ENCODE measurements around the gene ADORA2A. TPM values are rescaled to one million over a fixed set of nuclear protein-coding genes. Genes with fewer than 3 reads are reported as not detected.

The ADORA2A gene
- total and polyA plus RNA-seq, 2 of the 13 experiments (the other 11 are each of a cell fraction or from before 2014, with no cell fraction given) = 3.3 to 5.0 TPM

- TF ChIP-seq ZNF318 (CRISPR knock-in tag; IDR thresholded peaks at IDR 0.05) (no peak), MED13 (CRISPR knock-in tag; IDR thresholded peaks at IDR 0.05) (no peak), ZNF614 (CRISPR knock-in tag; IDR thresholded peaks at IDR 0.05; ENCODE audit: borderline replicate concordance) (no peak), CCDC6 (CRISPR knock-in tag; IDR thresholded peaks at IDR 0.05) (no peak), ZSCAN9 (CRISPR knock-in tag; IDR thresholded peaks at IDR 0.05; ENCODE audit: borderline replicate concordance) (no peak), POLR2G (IDR thresholded peaks at IDR 0.05; ENCODE audit: low read depth, low read length) (no peak), MLX (CRISPR knock-in tag; IDR thresholded peaks at IDR 0.05) (no peak), ZNF678 (CRISPR knock-in tag; IDR thresholded peaks at IDR 0.05) (no peak), SRSF4 (IDR thresholded peaks at IDR 0.05; ENCODE audit: low read depth, low read length, poor library complexity, severe bottlenecking) (no peak), GPBP1L1 (CRISPR knock-in tag; IDR thresholded peaks at IDR 0.05) (no peak), ETV5 (CRISPR knock-in tag; IDR thresholded peaks at IDR 0.05; ENCODE audit: borderline replicate concordance) (no peak), BRD4 (CRISPR knock-in tag; IDR thresholded peaks at IDR 0.05) (no peak), TFE3 (CRISPR knock-in tag; IDR thresholded peaks at IDR 0.05) (no peak), ZNF75D (CRISPR knock-in tag; IDR thresholded peaks at IDR 0.05; ENCODE audit: borderline replicate concordance) (no peak), ZNF766 (CRISPR knock-in tag; IDR thresholded peaks at IDR 0.05; ENCODE audit: borderline replicate concordance) (no peak), ZNF550 (CRISPR knock-in tag; IDR thresholded peaks at IDR 0.05; ENCODE audit: borderline replicate concordance) (no peak), PHF21A (CRISPR knock-in tag; IDR thresholded peaks at IDR 0.05) (no peak)
- TF ChIP-seq, protein P1, sequence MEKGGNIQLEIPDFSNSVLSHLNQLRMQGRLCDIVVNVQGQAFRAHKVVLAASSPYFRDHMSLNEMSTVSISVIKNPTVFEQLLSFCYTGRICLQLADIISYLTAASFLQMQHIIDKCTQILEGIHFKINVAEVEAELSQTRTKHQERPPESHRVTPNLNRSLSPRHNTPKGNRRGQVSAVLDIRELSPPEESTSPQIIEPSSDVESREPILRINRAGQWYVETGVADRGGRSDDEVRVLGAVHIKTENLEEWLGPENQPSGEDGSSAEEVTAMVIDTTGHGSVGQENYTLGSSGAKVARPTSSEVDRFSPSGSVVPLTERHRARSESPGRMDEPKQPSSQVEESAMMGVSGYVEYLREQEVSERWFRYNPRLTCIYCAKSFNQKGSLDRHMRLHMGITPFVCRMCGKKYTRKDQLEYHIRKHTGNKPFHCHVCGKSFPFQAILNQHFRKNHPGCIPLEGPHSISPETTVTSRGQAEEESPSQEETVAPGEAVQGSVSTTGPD (CRISPR knock-in tag; IDR thresholded peaks at IDR 0.05) = no peak
Observed at GRCh38 chr22:24423519-24424000, 3.8 kb upstream of the ADORA2A start (continued).

Measured in HepG2 (cell line).